Testis (tissue), 3 donors: Measurements from ENCODE around the gene PKNOX2. TPM values are rescaled to one million over a fixed set of nuclear protein-coding genes. Genes with fewer than 3 reads are reported as not detected.
A peak's percentile ranks its signal among the peaks of the same experiment; 100 is the strongest.

Experiments used
- DNase-seq: peaks from one replicate; pipeline ENCODE4 v3.0.0-alpha.2; 2019
- H3K27ac ChIP-seq, 2 donors: fragments of 200-600 bp; sonication (generic); one replicate each; pipeline ENCODE4 v1.5.1; 2019
- H3K27me3 ChIP-seq: fragments of 200-600 bp; sonication (generic); one replicate; pipeline ENCODE4 v1.5.1; 2019
- H3K36me3 ChIP-seq: fragments of 200-600 bp; sonication (generic); one replicate; pipeline ENCODE4 v1.5.1; 2017; ENCODE audit warnings: low read depth; ENCODE audit errors: missing control alignments
- H3K4me1 ChIP-seq: fragments of 200-600 bp; sonication (generic); one replicate; pipeline ENCODE4 v1.5.1; 2019
- H3K4me3 ChIP-seq, 2 donors: fragments of 200-600 bp; sonication (generic); one replicate each; pipeline ENCODE4 v1.5.1; 2017 to 2019
- H3K9me3 ChIP-seq: fragments of 200-600 bp; sonication (generic); one replicate; pipeline ENCODE4 v1.5.1; 2017
- POLR2A ChIP-seq: fragments of 450-650 bp; IDR thresholded peaks from one replicate; pipeline ENCODE4 v1.6.1; 2017; ENCODE audit warnings: antibody characterized with exemption, mild to moderate bottlenecking, moderate library complexity
- WGBS, 2 donors: methylation state at CpG; one replicate each; pipeline ENCODE4 v1.1.5; 2018; 5-methylcytosine and 5-hydroxymethylcytosine counted together
- intact Hi-C: fragments of 100-400 bp; cut with DNase I; formaldehyde crosslinking; loops from one replicate; pipeline ENCODE4 v1.15.1; 2023; ENCODE audit warnings: low total_unique reads
- polyA plus RNA-seq: library from polyadenylated mRNA; stranded (reverse); fragments of 350-450 nt; fragmentation: Illumina TruSeq; extraction: RNeasy Lipid Tissue Mini Kit (QIAGEN cat#74804); gene quantifications from one replicate; pipeline ENCODE4 v1.2.3, GENCODE V29; 2014; ENCODE audit warnings: low read depth, low replicate concordance; ENCODE audit not compliant: insufficient read depth
- total RNA-seq, 2 donors: library from RNA; depleted of rRNA; stranded (reverse); fragments of >200 nt; gene quantifications; one replicate each; pipeline ENCODE4 v1.2.3, GENCODE V29; 2016
- TF ChIP-seq, protein P1 (sequence below), 3 experiments: fragments of 450-650 bp in 2 of 3; fragments of 200-600 bp in 1 of 3; sonication (generic) in 1 of 3; IDR thresholded peaks; one replicate each; pipeline ENCODE4 v1.5.1; 2016 to 2019; ENCODE audit warnings: antibody characterized with exemption in 3 of 3, mild to moderate bottlenecking in 2 of 3, moderate library complexity in 1 of 3

Gene PKNOX2
- total and polyA plus RNA-seq, 3 donors from 2014 or later: 5.5 to 10.4 (median 7.3) TPM

DNA sequence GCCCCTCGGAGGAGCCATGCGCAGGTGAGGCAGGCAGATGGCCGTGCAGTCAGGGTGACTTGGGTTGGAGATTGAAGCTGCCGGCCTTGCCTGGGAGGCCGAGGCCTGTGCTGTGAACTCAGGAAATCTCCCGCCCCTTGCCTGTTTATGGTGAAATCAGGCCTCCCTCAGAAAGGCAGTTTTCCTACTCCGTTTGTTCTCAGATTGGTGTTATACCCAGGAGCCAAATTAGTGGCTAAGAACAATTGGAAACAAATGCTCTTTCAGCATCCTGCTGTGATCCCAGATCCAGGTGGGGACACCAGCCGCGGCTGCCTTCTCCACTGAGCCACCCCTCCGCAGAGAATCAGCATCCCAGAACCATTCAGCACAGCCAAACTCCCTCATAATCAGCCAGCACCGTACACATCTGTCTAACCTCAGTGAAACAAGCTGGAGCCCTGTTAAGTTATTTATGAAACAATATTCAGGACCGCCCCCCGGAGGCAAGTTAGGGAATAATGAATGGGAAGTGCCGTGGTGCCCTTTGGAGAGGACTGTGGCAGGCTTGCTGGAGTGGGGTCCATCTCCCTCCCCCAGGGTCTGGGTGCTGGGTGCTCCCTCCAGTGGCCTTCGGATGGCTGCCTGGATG, 60.0 kb downstream of the PKNOX2 start:
- H3K4me1 ChIP-seq: peaks cover 21% of the 10 kb centered on the region
- H3K27ac ChIP-seq: peak overlapping the region in 1 of 2 donors; percentile 18
- DNase-seq: peak; percentile 68
- no peaks in the 10 kb centered on the region for H3K27me3 ChIP-seq
- WGBS, 2 donors: 52 to 60% methylated on average over 15 of the region's 15 CpGs
- TF ChIP-seq, protein P1, sequence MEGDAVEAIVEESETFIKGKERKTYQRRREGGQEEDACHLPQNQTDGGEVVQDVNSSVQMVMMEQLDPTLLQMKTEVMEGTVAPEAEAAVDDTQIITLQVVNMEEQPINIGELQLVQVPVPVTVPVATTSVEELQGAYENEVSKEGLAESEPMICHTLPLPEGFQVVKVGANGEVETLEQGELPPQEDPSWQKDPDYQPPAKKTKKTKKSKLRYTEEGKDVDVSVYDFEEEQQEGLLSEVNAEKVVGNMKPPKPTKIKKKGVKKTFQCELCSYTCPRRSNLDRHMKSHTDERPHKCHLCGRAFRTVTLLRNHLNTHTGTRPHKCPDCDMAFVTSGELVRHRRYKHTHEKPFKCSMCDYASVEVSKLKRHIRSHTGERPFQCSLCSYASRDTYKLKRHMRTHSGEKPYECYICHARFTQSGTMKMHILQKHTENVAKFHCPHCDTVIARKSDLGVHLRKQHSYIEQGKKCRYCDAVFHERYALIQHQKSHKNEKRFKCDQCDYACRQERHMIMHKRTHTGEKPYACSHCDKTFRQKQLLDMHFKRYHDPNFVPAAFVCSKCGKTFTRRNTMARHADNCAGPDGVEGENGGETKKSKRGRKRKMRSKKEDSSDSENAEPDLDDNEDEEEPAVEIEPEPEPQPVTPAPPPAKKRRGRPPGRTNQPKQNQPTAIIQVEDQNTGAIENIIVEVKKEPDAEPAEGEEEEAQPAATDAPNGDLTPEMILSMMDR (IDR thresholded peaks at IDR 0.05): peak in 2 of 3 experiments; percentile 11 to 32
- no peak for TF ChIP-seq POLR2A
- H3K4me3 ChIP-seq: no peak overlapping the region
- intact Hi-C loops: loop anchor here (5.0 kb wide), 1 partner anchor 57 kb away; no protein-coding TSS in a partner anchor
- no peaks in the 10 kb centered on the region for H3K9me3 ChIP-seq
- H3K36me3 ChIP-seq: no peaks in the 10 kb centered on the region

GRCh38 chr11:125225401-125225800, 60.9 kb downstream of the PKNOX2 start:
- no peak for DNase-seq
- no peaks in the 10 kb centered on the region for H3K36me3 ChIP-seq
- TF ChIP-seq POLR2A: no peak
- TF ChIP-seq, protein P1 (IDR thresholded peaks at IDR 0.05): no peak
- H3K4me3 ChIP-seq: no peak overlapping the region
- no peaks in the 10 kb centered on the region for H3K9me3 ChIP-seq
- intact Hi-C loops: loop anchor here (5.0 kb wide), 1 partner anchor 58 kb away; no protein-coding TSS in a partner anchor
- H3K27ac ChIP-seq: no peak overlapping the region
- WGBS, 2 donors: 61 to 91% methylated on average over 2 of the region's 2 CpGs
- H3K4me1 ChIP-seq: peaks cover 21% of the 10 kb centered on the region
- no peaks in the 10 kb centered on the region for H3K27me3 ChIP-seq

DNA sequence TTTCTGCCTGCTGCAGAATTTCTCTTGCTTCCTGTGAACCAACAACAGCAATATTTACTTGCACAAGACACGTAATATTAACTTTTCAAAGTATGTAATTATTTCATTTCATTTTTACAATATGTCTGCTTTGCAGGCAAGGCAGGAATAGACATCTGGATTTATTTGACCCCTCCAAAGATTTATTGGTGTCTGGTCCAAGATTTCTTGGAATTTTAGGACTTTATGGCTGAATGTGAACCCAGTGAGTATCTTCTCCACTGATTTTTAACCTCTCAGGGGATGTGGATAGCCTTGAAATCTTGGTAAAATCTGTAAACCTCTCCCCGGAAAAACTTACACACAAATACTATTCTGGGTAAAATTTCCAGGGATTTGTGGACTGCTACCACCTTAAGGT, 61.5 kb downstream of the PKNOX2 start:
- no peaks in the 10 kb centered on the region for H3K9me3 ChIP-seq
- no peak overlapping the region for H3K27ac ChIP-seq
- H3K4me1 ChIP-seq: peaks cover 14% of the 10 kb centered on the region
- intact Hi-C loops: loop anchor here (5.0 kb wide), 1 partner anchor 59 kb away; no protein-coding TSS in a partner anchor
- no peaks in the 10 kb centered on the region for H3K27me3 ChIP-seq
- H3K4me3 ChIP-seq: no peak overlapping the region
- 50 to 77% methylated on average over 2 of the region's 2 CpGs for WGBS, 2 donors
- DNase-seq: no peak
- no peaks in the 10 kb centered on the region for H3K36me3 ChIP-seq
- TF ChIP-seq, protein P1 (IDR thresholded peaks at IDR 0.05): no peak
- no peak for TF ChIP-seq POLR2A

- 69 to 76% methylated on average over 4 of the region's 4 CpGs for WGBS, 2 donors
Observed at GRCh38 chr11:125226706-125227105, 62.2 kb downstream of the PKNOX2 start.

More at GRCh38 chr11:125226706-125227105, 62.2 kb downstream of the PKNOX2 start:
- no peak for DNase-seq
- H3K9me3 ChIP-seq: no peaks in the 10 kb centered on the region
- no peak overlapping the region for H3K27ac ChIP-seq
- H3K27me3 ChIP-seq: no peaks in the 10 kb centered on the region
- no peaks in the 10 kb centered on the region for H3K36me3 ChIP-seq
- TF ChIP-seq, protein P1 (IDR thresholded peaks at IDR 0.05): no peak
- no peak for TF ChIP-seq POLR2A
- intact Hi-C loops: loop anchor here (5.0 kb wide), 1 partner anchor 59 kb away; no protein-coding TSS in a partner anchor
- no peak overlapping the region for H3K4me3 ChIP-seq
- peaks cover 14% of the 10 kb centered on the region for H3K4me1 ChIP-seq
